Measurements from ENCODE around the gene ANKRD29.

ANKRD29 gene

DNA sequence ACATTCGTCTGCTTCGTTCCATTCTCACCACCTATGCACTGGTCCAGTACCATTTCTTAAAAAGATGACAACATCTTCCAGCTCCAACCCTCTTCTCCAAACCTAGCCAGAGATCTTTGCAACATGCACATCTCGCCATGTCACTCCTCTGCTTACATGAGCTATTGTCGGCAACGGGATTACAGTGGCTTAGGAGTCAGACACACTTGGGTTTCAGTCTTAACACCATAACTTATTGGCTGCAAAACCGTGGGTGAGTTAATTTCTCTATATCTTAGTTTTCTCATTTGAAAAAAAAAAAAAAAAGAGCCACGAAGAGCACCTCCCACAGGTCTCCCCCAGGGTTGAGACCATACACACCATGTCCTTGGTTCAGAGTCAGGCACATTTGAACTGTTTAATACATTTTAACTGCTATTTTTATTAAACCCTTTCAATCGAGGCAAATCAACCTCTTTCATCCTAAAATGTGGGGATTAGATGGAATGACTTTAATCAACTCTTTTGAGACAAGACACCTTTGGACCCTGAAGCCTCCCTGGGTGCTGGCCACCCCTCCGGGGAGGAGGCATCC lies 889 bp downstream of the ANKRD29 start:
- no peak for DNase-seq
- H3K27me3 ChIP-seq (replicated peaks), result no peaks in the 10 kb centered on the region
- in situ Hi-C loops (cut with HindIII; ENCODE audit: low pct_ligation_motif_present, low sequenced_read_pairs), result no loop called here

DNA sequence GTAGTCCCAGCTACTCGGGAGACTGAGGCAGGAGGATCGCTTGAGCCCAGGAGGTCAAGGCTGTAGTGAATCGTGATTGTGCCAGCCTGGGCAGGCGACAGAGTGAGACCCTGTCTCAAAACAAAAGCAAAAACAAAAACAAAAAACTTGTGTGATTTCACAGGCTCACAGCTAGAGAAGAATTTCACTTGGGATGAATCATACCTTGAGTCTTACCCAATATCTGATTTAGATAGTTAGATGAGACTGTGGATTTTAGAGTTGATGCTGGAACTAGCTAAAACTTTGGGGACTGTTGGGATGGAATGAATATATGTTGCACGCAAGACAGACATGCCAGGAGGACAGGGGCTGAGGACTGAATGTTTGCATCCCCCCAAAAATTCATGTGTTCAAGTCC lies 4.4 kb downstream of the ANKRD29 start:
- TF ChIP-seq, protein P1, sequence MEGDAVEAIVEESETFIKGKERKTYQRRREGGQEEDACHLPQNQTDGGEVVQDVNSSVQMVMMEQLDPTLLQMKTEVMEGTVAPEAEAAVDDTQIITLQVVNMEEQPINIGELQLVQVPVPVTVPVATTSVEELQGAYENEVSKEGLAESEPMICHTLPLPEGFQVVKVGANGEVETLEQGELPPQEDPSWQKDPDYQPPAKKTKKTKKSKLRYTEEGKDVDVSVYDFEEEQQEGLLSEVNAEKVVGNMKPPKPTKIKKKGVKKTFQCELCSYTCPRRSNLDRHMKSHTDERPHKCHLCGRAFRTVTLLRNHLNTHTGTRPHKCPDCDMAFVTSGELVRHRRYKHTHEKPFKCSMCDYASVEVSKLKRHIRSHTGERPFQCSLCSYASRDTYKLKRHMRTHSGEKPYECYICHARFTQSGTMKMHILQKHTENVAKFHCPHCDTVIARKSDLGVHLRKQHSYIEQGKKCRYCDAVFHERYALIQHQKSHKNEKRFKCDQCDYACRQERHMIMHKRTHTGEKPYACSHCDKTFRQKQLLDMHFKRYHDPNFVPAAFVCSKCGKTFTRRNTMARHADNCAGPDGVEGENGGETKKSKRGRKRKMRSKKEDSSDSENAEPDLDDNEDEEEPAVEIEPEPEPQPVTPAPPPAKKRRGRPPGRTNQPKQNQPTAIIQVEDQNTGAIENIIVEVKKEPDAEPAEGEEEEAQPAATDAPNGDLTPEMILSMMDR (IDR thresholded peaks at IDR 0.05; ENCODE audit: low read depth, low read length, missing control alignments), result no peak
- no peaks in the 10 kb centered on the region for H3K36me3 ChIP-seq (replicated peaks)
- H3K27me3 ChIP-seq (replicated peaks), result no peaks in the 10 kb centered on the region
- in situ Hi-C loops (cut with HindIII; ENCODE audit: low pct_ligation_motif_present, low sequenced_read_pairs), result no loop called here
- H3K4me3 ChIP-seq (ENCODE audit: low read depth, low read length), result no peak overlapping the region
- H3K27ac ChIP-seq, result no peak overlapping the region
- no peak for DNase-seq

More for the DNA sequence above, 889 bp downstream of the ANKRD29 start:
- Histone ChIP-seq H3K27ac (no peak overlapping the region), H3K4me3 (ENCODE audit: low read depth, low read length) (peak overlapping the region; percentile 53), H3K36me3 (replicated peaks) (no peaks in the 10 kb centered on the region)
- TF ChIP-seq, protein P1 (IDR thresholded peaks at IDR 0.05; ENCODE audit: low read depth, low read length, missing control alignments), result no peak

DNA sequence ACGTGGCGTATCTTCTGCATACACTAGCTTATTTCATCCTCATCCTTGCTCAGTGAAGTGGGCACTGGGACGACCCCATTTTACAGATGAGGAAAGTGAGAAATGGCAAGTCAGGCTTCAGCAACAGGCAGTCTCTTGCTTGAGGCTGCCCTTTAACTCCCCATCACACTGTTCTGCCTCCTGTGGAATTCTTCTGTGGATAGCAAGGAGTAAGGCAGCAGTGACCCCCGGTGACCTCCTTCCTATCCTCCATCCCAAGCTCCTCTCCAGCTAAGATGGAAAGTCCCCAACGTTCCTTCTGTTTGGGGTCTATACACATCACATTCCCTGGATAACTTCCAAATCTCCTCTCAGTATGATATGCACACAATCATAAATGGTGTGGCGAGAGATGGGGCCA lies 10.5 kb downstream of the ANKRD29 start:
- Histone ChIP-seq H3K36me3 (replicated peaks) (no peaks in the 10 kb centered on the region), H3K4me3 (ENCODE audit: low read depth, low read length) (no peak overlapping the region), H3K27me3 (replicated peaks) (no peaks in the 10 kb centered on the region), H3K27ac (no peak overlapping the region)
- in situ Hi-C loops (cut with HindIII; ENCODE audit: low pct_ligation_motif_present, low sequenced_read_pairs), result no loop called here
- no peak for DNase-seq
- TF ChIP-seq, protein P1 (IDR thresholded peaks at IDR 0.05; ENCODE audit: low read depth, low read length, missing control alignments), result no peak

DNA sequence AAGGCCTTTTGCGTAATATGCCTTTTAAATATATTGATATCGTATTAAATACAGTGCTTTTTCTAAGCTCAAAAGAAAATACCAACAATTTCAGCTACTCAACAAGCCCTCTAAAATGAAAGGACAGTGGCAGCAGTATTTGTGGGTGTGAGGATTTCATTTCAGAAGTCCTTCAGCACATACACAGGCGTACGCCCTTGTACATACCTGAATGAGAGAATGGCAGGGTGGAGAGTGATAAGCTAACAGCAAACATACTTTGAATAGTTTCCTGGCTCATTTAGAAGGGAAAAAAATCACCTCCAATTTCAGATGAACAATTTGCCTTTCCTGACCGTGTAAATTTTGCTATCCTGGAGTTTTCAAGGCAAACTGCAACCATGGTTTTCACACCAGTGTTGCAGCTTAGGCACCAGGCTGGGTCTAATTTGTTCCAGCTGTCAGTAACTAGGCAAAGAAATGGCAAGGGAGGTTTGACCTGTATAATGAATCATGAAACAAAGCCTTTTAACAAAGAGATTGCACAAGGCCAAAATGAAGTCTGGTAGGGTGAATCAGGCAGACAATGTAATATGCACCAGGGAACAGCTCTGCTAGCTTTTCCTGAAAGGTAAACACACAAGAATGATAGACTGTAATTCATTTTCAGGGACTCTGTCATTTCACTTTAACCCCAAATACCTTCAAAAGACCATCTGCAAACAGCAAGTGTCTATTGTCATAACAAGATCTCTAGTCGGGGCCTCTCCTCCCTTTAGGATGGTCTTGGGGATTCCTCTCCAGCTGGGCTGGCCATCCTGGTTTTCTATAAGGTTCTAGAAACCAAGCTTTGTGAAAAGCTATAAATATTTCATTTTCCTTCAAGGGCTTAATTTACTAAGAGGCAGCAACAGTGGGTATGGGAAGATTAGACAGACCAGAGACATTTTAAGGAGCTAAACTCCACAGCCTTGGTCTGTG lies 11.5 kb downstream of the ANKRD29 start:
- TF ChIP-seq, protein P1 (IDR thresholded peaks at IDR 0.05; ENCODE audit: low read depth, low read length, missing control alignments), result no peak
- Histone ChIP-seq H3K27me3 (replicated peaks) (no peaks in the 10 kb centered on the region), H3K27ac (no peak overlapping the region), H3K4me3 (ENCODE audit: low read depth, low read length) (no peak overlapping the region), H3K36me3 (replicated peaks) (no peaks in the 10 kb centered on the region)
- in situ Hi-C loops (cut with HindIII; ENCODE audit: low pct_ligation_motif_present, low sequenced_read_pairs), result no loop called here
- peak; percentile 72 for DNase-seq

DNA sequence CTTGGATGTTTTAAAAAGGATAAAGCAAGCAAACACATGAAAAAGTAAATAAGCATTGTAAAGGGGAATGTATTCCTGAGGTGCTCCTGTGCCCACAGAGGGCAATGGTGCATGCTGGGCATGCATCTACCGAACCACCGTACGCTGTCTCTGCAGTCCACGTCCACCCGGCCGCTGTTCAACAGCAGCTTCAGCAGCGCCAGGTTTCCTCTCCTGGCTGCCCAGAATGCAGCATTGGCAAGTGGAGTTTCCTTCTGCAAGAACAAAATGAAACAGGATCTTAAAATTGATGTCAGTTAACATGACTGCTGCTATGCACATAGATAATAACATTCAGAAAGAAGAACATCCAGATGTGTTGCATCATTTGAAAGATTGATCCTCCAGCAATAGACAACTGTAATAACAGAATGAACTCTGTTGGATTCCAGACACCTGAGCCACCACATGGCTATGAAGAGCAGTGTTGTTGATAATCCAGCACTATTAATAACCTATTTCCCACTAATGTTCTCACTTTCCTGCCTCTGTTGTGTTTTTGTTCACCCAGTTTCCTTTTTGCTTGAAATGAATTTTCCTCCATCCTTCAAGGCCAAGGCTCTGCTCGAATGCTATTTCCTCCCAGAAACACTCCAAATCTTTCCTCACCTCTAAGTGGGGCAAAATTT lies 13.6 kb downstream of the ANKRD29 start:
- TF ChIP-seq, protein P1 (IDR thresholded peaks at IDR 0.05; ENCODE audit: low read depth, low read length, missing control alignments), result no peak
- in situ Hi-C loops (cut with HindIII; ENCODE audit: low pct_ligation_motif_present, low sequenced_read_pairs), result no loop called here
- no peak for DNase-seq
- Histone ChIP-seq H3K4me3 (ENCODE audit: low read depth, low read length) (no peak overlapping the region), H3K36me3 (replicated peaks) (no peaks in the 10 kb centered on the region), H3K27me3 (replicated peaks) (no peaks in the 10 kb centered on the region), H3K27ac (no peak overlapping the region)
